HepG2 (cell line): ENCODE measurements around the gene ST6GALNAC3. TPM values are rescaled to one million over a fixed set of nuclear protein-coding genes. Genes with fewer than 3 reads are reported as not detected.

Source experiments
- ATAC-seq: fragments of 200-7000 bp; cut with Tn5 transposase; 3 replicates; pipeline ENCODE4 v1.9.1; 2020; ENCODE audit warnings: mild to moderate bottlenecking, moderate library complexity
- BruUV-seq: library from RNA; stranded (reverse); fragments of 400-500 nt; replicated peaks from 2 replicates; lab custom pipeline; 2021; lab: Mats Ljungman, UMichigan
- CTCF ChIA-PET: fragments of 300-600 bp; formaldehyde crosslinking; extraction: SDS; loops from one replicate; lab custom pipeline; 2021; ENCODE audit warnings: low total read pairs, inconsistent platforms, low intra/inter-chr PET ratio; lab: Yijun Ruan, JAX
- POLR2A ChIA-PET: fragments of 350-600 bp; sonication (Branson Sonifier 250); formaldehyde crosslinking; loops from one replicate; lab custom pipeline; 2020; ENCODE audit warnings: antibody characterized with exemption, inconsistent platforms; lab: Yijun Ruan, JAX
- DNase-seq: peaks from one replicate; pipeline ENCODE4 v3.0.0-alpha.2; 2015; ENCODE audit warnings: low spot score
- FAIRE-seq: peaks from 3 replicates; lab custom pipeline; 2011; peaks lifted over from hg19 to GRCh38; lab: Jason Lieb, UNC
- H2AFZ ChIP-seq: one replicate; pipeline ENCODE4 v1.6.1; 2011; ENCODE audit warnings: low read length, inconsistent platforms
- H3K27ac ChIP-seq: fragments of 300-600 bp; 3 replicates; pipeline ENCODE4 v1.8.0; 2011; ENCODE audit warnings: mixed run types, mild to moderate bottlenecking, mixed read lengths, low read length, inconsistent platforms; ENCODE audit not compliant: insufficient read depth; ENCODE audit errors: extremely low read length
- H3K27me3 ChIP-seq, 2 experiments: fragments of 200-600 bp in 1 of 2; 2 replicates in 1 of 2; 3 replicates in 1 of 2; pipeline versions ENCODE4 v1.6.0 to v1.8.0; 2011; ENCODE audit warnings: low read length in 2 of 2, mild to moderate bottlenecking in 2 of 2, moderate library complexity in 2 of 2, inconsistent platforms in 1 of 2; ENCODE audit not compliant: insufficient read depth in 2 of 2, control insufficient read depth in 1 of 2
- H3K36me3 ChIP-seq, 2 experiments: fragments of 200-600 bp in 1 of 2; replicated peaks in 1 of 2; 2 replicates in 1 of 2; 3 replicates in 1 of 2; pipeline versions ENCODE4 v1.5.1 to v1.8.0; 2011; ENCODE audit warnings: low read length in 2 of 2, inconsistent platforms in 1 of 2; ENCODE audit not compliant: insufficient read depth in 2 of 2, control insufficient read depth in 1 of 2
- H3K4me1 ChIP-seq: 2 replicates; pipeline ENCODE4 v1.5.1; 2012; ENCODE audit warnings: low read length, inconsistent platforms; ENCODE audit not compliant: insufficient read depth
- H3K4me2 ChIP-seq: 2 replicates; pipeline ENCODE4 v1.6.0; 2011; ENCODE audit warnings: low read depth, low read length, inconsistent platforms
- H3K4me3 ChIP-seq, 3 experiments: fragments of 200-600 bp in 1 of 3; sonication (generic), shearing (Covaris generic) in 1 of 3; replicated peaks in 1 of 3; 2 replicates each; pipeline ENCODE4 v1.5.1; 2011 to 2016; ENCODE audit warnings: low read length in 3 of 3, inconsistent platforms in 2 of 3, low read depth in 2 of 3, mild to moderate bottlenecking in 2 of 3, control low read depth in 1 of 3, mixed read lengths in 1 of 3; ENCODE audit not compliant: insufficient read depth in 1 of 3
- H3K79me2 ChIP-seq: one replicate; pipeline ENCODE4 v1.6.1; 2011; ENCODE audit warnings: low read length, inconsistent platforms; ENCODE audit not compliant: insufficient read depth
- H3K9ac ChIP-seq: 2 replicates; pipeline ENCODE4 v1.6.0; 2011; ENCODE audit warnings: mild to moderate bottlenecking, low read depth, low read length, inconsistent platforms; ENCODE audit not compliant: insufficient read depth
- H3K9me3 ChIP-seq: 2 replicates; pipeline ENCODE4 v1.5.1; 2012; ENCODE audit warnings: mild to moderate bottlenecking, low read length
- H4K20me1 ChIP-seq: 2 replicates; pipeline ENCODE4 v1.6.0; 2011; ENCODE audit warnings: inconsistent platforms, mild to moderate bottlenecking, low read length, moderate library complexity; ENCODE audit not compliant: insufficient read depth
- MAFG ChIP-seq: sonication (generic); formaldehyde crosslinking; IDR thresholded peaks from 2 replicates; pipeline ENCODE4 v1.5.1; 2020; ENCODE audit warnings: mild to moderate bottlenecking, missing genetic modification reagents
- SIX4 ChIP-seq: sonication (generic); formaldehyde crosslinking; IDR thresholded peaks from 2 replicates; pipeline ENCODE4 v1.4.0; 2020; ENCODE audit warnings: missing genetic modification reagents
- SMYD3 ChIP-seq: sonication (generic); formaldehyde crosslinking; IDR thresholded peaks from 2 replicates; pipeline ENCODE4 v1.8.1; 2023; ENCODE audit warnings: mild to moderate bottlenecking, missing genetic modification reagents
- ZKSCAN8 ChIP-seq: IDR thresholded peaks from 2 replicates; pipeline ENCODE4 v1.6.1; 2016; ENCODE audit warnings: borderline replicate concordance, missing genetic modification reagents, missing compliant biosample characterization
- ZNF670 ChIP-seq: sonication (generic); formaldehyde crosslinking; IDR thresholded peaks from 2 replicates; pipeline ENCODE4 v1.8.0; 2022; ENCODE audit warnings: mild to moderate bottlenecking, missing genetic modification reagents, borderline replicate concordance
- WGBS: methylation state at CpG from one replicate; pipeline ENCODE4 v1.1.6; 2017; ENCODE audit warnings: low lambda C conversion rate; 5-methylcytosine and 5-hydroxymethylcytosine counted together
- in situ Hi-C: cut with HindIII; loops from 2 replicates; pipeline ENCODE4 v1.10.0; 2017; ENCODE audit warnings: low pct_unique_long_range_greater_than_20kb; ENCODE audit not compliant: extremely low pct_ligation_motif_present
- intact Hi-C: fragments of 100-400 bp; cut with micrococcal nuclease; formaldehyde crosslinking; loops from one replicate; pipeline ENCODE4 v1.10.0; 2022; ENCODE audit not compliant: unreplicated experiment
- polyA plus RNA-seq, 8 experiments: library from polyadenylated mRNA; depleted of rRNA in 3 of 8; stranded (reverse) in 7 of 8; unstranded in 1 of 8; fragments of >200 nt; fragmentation: Illumina TruSeq in 4 of 8; extraction: Trizol in 4 of 8; gene quantifications; 2 replicates each; pipeline versions ENCODE4 v1.2.1 to v1.2.3, GENCODE V29; 2011 to 2016; ENCODE audit warnings: low read depth in 4 of 8, missing spikeins in 1 of 8, mixed read lengths in 1 of 8; ENCODE audit not compliant: insufficient read depth in 1 of 8
- total RNA-seq, 5 experiments: library from RNA; depleted of rRNA; stranded (reverse); fragments of >200 nt; fragmentation: Illumina TruSeq; extraction: Trizol; gene quantifications; 2 replicates each; pipeline ENCODE4 v1.2.3, GENCODE V29; 2016; ENCODE audit warnings: low read depth in 1 of 5
- TF ChIP-seq, protein P1 (sequence below): sonication (generic); formaldehyde crosslinking; IDR thresholded peaks from 2 replicates; pipeline ENCODE4 v1.4.0; 2020; ENCODE audit warnings: mild to moderate bottlenecking, missing genetic modification reagents
- TF ChIP-seq, protein P2 (sequence below), 2 experiments: IDR thresholded peaks; 2 replicates each; pipeline ENCODE4 v1.6.1; 2011 to 2012; ENCODE audit warnings: low read length in 2 of 2, borderline replicate concordance in 1 of 2, low read depth in 1 of 2, mild to moderate bottlenecking in 1 of 2, moderate library complexity in 1 of 2

ST6GALNAC3 gene
- total and polyA plus RNA-seq, 2 of the 13 experiments (the other 11 are each of a cell fraction or from before 2014, with no cell fraction given) = not detected

DNA sequence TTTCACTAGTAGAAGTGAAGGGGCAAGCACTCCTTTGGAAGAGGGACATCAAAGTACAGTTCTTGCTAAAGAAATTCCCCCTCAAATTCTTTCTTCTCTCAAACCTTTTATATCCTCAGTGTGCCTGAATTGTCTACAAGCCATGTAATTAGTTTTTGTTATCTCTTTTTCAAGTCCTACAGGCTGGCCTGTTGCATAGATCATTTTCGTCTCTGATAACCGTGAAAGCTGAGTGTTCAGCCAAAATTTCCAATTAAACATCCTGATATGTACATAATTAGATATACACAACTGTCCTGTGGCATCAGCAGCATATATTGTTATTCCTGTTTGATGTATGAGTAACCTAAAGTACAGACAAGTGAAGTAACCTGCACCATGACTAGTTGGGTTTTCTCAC is 417.2 kb downstream of the ST6GALNAC3 start:
- TF ChIP-seq ZNF670 (CRISPR knock-in tag) (no peak), SMYD3 (CRISPR knock-in tag) (no peak), SIX4 (CRISPR knock-in tag) (no peak), MAFG (CRISPR knock-in tag) (no peak)
- Histone ChIP-seq H3K27ac (no peak overlapping the region), H3K4me3 (no peak overlapping the region), H4K20me1 (no peaks in the 10 kb centered on the region), H3K36me3 (no peaks in the 10 kb centered on the region), H3K27me3 (peaks cover 0 to 2% of the 10 kb centered on the region in 2 experiments; a peak in 1 of 5 replicates), H3K4me2 (no peak overlapping the region), H3K4me1 (no peaks in the 10 kb centered on the region), H3K9me3 (peaks cover 23% of the 10 kb centered on the region), H2AFZ (no peak overlapping the region), H3K9ac (no peak overlapping the region), H3K79me2 (no peaks in the 10 kb centered on the region)
- DNase-seq = no peak
- CTCF ChIA-PET = no interaction called here
- POLR2A ChIA-PET = no interaction called here
- in situ Hi-C loops = no loop called here
- no peak for ATAC-seq
- no TSS peak for BruUV-seq
- intact Hi-C loops = no loop called here
- WGBS = 0% methylated on average over 2 of the region's 2 CpGs
- no peak for FAIRE-seq

DNA sequence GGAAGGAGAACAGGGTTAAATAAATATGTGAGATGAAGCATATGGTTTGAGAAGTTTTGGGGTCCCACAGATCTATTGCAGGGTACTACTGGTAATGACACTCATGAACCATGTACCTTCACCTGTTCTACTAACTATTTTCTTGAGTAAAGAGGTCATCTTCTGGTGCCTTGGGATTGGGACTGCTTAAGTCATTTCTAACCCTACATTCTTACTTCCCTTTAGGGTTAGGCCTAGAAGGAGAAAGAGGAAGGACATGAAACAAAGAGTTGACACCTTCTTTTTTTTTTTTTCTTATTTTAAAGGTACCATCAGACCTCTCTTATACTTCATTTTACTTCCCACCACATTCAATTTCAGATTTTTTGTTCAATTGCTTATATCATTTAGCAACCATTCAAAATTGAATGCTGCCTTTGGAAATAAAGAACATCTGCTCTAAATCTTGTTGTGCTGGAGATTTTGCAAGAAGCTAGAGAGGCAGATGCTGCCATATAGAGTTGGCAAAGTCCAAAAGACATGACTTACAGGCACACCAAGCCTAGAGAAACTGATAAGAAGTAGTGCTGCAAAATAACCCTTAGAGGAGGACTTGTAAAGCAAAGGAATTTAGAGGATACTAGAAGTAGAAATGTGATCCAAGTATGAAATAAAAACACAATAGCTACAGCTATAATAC is 418.3 kb downstream of the ST6GALNAC3 start:
- no peak for DNase-seq
- Histone ChIP-seq H3K9ac (no peak overlapping the region), H3K36me3 (no peaks in the 10 kb centered on the region), H3K27ac (no peak overlapping the region), H4K20me1 (no peaks in the 10 kb centered on the region), H3K4me2 (no peak overlapping the region), H2AFZ (no peak overlapping the region), H3K4me3 (no peak overlapping the region), H3K79me2 (no peaks in the 10 kb centered on the region), H3K9me3 (peaks cover 23% of the 10 kb centered on the region), H3K4me1 (no peaks in the 10 kb centered on the region), H3K27me3 (peaks cover 0 to 2% of the 10 kb centered on the region in 2 experiments; a peak in 1 of 5 replicates)
- no TSS peak for BruUV-seq
- POLR2A ChIA-PET = no interaction called here
- CTCF ChIA-PET = no interaction called here
- ATAC-seq = no peak
- in situ Hi-C loops = no loop called here
- intact Hi-C loops = no loop called here
- no peak for TF ChIP-seq ZKSCAN8
- TF ChIP-seq, protein P1, sequence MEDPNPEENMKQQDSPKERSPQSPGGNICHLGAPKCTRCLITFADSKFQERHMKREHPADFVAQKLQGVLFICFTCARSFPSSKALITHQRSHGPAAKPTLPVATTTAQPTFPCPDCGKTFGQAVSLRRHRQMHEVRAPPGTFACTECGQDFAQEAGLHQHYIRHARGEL (CRISPR knock-in tag) = no peak
- TF ChIP-seq, protein P2, sequence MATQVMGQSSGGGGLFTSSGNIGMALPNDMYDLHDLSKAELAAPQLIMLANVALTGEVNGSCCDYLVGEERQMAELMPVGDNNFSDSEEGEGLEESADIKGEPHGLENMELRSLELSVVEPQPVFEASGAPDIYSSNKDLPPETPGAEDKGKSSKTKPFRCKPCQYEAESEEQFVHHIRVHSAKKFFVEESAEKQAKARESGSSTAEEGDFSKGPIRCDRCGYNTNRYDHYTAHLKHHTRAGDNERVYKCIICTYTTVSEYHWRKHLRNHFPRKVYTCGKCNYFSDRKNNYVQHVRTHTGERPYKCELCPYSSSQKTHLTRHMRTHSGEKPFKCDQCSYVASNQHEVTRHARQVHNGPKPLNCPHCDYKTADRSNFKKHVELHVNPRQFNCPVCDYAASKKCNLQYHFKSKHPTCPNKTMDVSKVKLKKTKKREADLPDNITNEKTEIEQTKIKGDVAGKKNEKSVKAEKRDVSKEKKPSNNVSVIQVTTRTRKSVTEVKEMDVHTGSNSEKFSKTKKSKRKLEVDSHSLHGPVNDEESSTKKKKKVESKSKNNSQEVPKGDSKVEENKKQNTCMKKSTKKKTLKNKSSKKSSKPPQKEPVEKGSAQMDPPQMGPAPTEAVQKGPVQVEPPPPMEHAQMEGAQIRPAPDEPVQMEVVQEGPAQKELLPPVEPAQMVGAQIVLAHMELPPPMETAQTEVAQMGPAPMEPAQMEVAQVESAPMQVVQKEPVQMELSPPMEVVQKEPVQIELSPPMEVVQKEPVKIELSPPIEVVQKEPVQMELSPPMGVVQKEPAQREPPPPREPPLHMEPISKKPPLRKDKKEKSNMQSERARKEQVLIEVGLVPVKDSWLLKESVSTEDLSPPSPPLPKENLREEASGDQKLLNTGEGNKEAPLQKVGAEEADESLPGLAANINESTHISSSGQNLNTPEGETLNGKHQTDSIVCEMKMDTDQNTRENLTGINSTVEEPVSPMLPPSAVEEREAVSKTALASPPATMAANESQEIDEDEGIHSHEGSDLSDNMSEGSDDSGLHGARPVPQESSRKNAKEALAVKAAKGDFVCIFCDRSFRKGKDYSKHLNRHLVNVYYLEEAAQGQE (IDR thresholded peaks at IDR 0.05; ENCODE audit: borderline replicate concordance in 1 of 2, low read depth in 1 of 2, low read length in 2 of 2) = no peak
- no peak for FAIRE-seq
